Right cardiac atrium (tissue), 5 donors: ENCODE results near the gene GAS1. TPM values are rescaled to one million over a fixed set of nuclear protein-coding genes. Genes with fewer than 3 reads are reported as not detected.

Experiments used
- ATAC-seq, 2 donors: fragments of 200-7000 bp; cut with Tn5 transposase; one replicate each; pipeline versions ENCODE4 v1.8.0 to v1.9.1; 2020; ENCODE audit warnings: moderate library complexity in 2 of 2, mild to moderate bottlenecking in 1 of 2
- DNase-seq, 3 donors: peaks; one replicate each; pipeline ENCODE4 v3.0.0-alpha.2; 2020
- H3K27ac ChIP-seq: one replicate; pipeline ENCODE4 v1.5.1; 2013; ENCODE audit warnings: mild to moderate bottlenecking, low read length, control low read depth, moderate library complexity
- H3K27me3 ChIP-seq: one replicate; pipeline ENCODE4 v1.6.1; 2013; ENCODE audit not compliant: control insufficient read depth, insufficient read depth
- H3K4me1 ChIP-seq: one replicate; pipeline ENCODE4 v1.6.1; 2013; ENCODE audit warnings: low read length; ENCODE audit not compliant: control insufficient read depth, insufficient read depth
- H3K4me3 ChIP-seq: one replicate; pipeline ENCODE4 v1.5.1; 2013; ENCODE audit warnings: low read length, control low read depth
- H3K9me3 ChIP-seq: one replicate; pipeline ENCODE4 v1.6.1; 2013; ENCODE audit warnings: low read length; ENCODE audit not compliant: control insufficient read depth
- WGBS: extraction: QIAGEN DNeasy Blood & Tissue Kit; methylation state at CpG from one replicate; pipeline ENCODE4 v1.1.7; 2013; 5-methylcytosine and 5-hydroxymethylcytosine counted together
- intact Hi-C, 4 donors: fragments of 100-400 bp; cut with DNase I; formaldehyde crosslinking; loops; one replicate each; pipeline versions ENCODE4 v1.11.0 to v1.14.0; 2022 to 2023
- polyA plus RNA-seq: library from polyadenylated mRNA; stranded (reverse); fragments of 200-250 nt; gene quantifications from one replicate; pipeline ENCODE4 v1.2.3, GENCODE V29; 2013
- total RNA-seq, 4 donors: library from RNA; stranded (reverse); fragmentation: NEBNext Ultra II Directional; extraction: Animal tissue kit (Norgen Biotek cat#: 25700); gene quantifications; one replicate each; pipeline ENCODE4 v1.2.1, GENCODE V29; 2021
- donor health status: healthy with polysubstance abuse.
- donor health status: DM: no; HTN: yes; CAD: no.
- donor health status: DM: no; HTN: no; CAD: no.
- donor health status: DM: no; HTN: yes; CAD: no; lungs with severe emphysema.
- donor health status: DM: yes; HTN: yes; CAD: no.

The GAS1 gene
- total and polyA plus RNA-seq, 5 donors: 16.6 to 44.8 (median 27.8) TPM

DNA sequence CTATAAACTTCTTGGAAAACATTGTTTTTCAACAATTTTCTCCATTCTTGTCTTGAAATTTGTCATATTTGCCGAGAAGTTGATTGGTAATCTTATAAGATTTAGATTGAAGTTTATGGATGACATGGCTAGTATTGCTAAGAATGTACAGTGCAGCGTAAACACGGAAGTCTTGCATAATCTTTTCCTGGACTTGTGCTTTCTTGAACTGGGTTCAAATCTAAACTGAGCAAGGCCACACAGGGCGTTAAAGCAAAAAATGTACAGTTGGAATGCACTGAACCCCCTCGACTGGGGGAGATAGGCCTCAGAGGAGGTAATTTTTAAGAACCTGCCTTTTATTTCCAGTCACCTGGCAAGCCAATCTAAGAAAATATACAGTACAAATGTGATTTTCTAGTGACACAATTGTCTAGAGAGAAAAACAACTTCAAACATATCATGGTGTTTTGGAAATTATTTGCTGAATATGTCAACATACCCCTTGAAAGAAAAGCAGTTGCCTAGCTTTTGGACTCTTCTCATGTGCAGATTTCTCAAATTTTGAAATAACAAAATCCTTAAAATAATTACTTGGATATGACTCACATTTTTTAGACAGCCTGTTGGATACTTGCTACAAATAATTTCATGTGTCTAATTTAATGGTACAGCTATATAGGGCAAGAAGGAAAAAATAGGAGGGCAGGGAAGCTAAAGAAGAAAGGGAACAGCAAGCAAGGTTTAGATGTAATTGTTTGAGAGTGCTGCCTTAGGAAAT, 18.5 kb upstream of the GAS1 start:
- ATAC-seq (peak in 1 of 2 donors; percentile 40), DNase-seq (no peak)
- Histone ChIP-seq H3K4me3 (no peak overlapping the region), H3K4me1 (no peaks in the 10 kb centered on the region), H3K9me3 (no peaks in the 10 kb centered on the region), H3K27me3 (no peaks in the 10 kb centered on the region), H3K27ac (peak overlapping the region; percentile 13)
- intact Hi-C loops: loop anchor here in 1 of 4 donors (10.0 kb wide), 1 partner anchor 359 kb away; no protein-coding TSS in a partner anchor
- WGBS: 48% methylated on average over 5 of the region's 5 CpGs

- Histone ChIP-seq H3K27me3 (no peaks in the 10 kb centered on the region), H3K4me1 (no peaks in the 10 kb centered on the region), H3K9me3 (no peaks in the 10 kb centered on the region), H3K27ac (no peak overlapping the region), H3K4me3 (no peak overlapping the region)
- intact Hi-C loops: loop anchor here in 1 of 4 donors (10.0 kb wide), 1 partner anchor 362 kb away; no protein-coding TSS in a partner anchor
- WGBS: 79% methylated on average over 9 of the region's 9 CpGs
- no peak for ATAC-seq
- DNase-seq: no peak
These were observed 15.4 kb upstream of the GAS1 start for GRCh38 chr9:86962692-86963091.

- intact Hi-C loops: loop anchor here in 1 of 4 donors (10.0 kb wide), 1 partner anchor 364 kb away; no protein-coding TSS in a partner anchor
- H3K27me3 ChIP-seq: no peaks in the 10 kb centered on the region
These were observed 13.6 kb upstream of the GAS1 start for GRCh38 chr9:86960938-86961337.

GRCh38 chr9:86958203-86958602, 10.9 kb upstream of the GAS1 start:
- WGBS: 95% methylated on average over 1 of the region's 1 CpG
- ATAC-seq (no peak), DNase-seq (no peak)
- intact Hi-C loops: no loop called here
- Histone ChIP-seq H3K4me1 (no peaks in the 10 kb centered on the region), H3K27me3 (no peaks in the 10 kb centered on the region), H3K4me3 (no peak overlapping the region), H3K27ac (no peak overlapping the region), H3K9me3 (no peaks in the 10 kb centered on the region)

More at GRCh38 chr9:86960938-86961337, 13.6 kb upstream of the GAS1 start:
- no peak for ATAC-seq
- 83% methylated on average over 6 of the region's 6 CpGs for WGBS
- no peak overlapping the region for H3K27ac ChIP-seq
- H3K4me1 ChIP-seq: no peaks in the 10 kb centered on the region
- no peak overlapping the region for H3K4me3 ChIP-seq
- no peaks in the 10 kb centered on the region for H3K9me3 ChIP-seq
- no peak for DNase-seq

- no peak for DNase-seq
- intact Hi-C loops: no loop called here
- Histone ChIP-seq H3K27ac (no peak overlapping the region), H3K4me1 (no peaks in the 10 kb centered on the region), H3K4me3 (no peak overlapping the region), H3K9me3 (no peaks in the 10 kb centered on the region), H3K27me3 (no peaks in the 10 kb centered on the region)
- peak in 1 of 2 donors; percentile 38 for ATAC-seq
- WGBS: 52% methylated on average over 4 of the region's 4 CpGs
These were observed 8.3 kb upstream of the GAS1 start for GRCh38 chr9:86955561-86955960.

DNA sequence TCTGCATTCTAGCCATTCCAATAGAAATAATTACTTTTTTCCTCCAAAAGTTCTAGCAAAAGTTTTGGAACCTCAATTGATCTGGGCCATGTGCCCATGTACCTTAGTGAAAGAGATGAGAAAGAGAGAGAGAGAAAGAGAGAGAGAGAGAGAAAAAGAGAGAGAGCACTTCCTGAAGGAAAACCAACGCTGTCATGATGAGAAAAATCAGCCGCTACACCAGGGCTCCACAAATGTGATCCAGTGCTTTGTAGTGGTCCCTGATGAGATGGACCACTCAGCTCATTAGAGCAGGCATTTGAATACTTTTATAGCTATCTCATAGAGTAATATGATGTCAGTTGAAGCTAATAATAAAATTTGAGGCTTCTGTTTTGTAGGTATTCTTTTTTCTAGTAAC, 7.7 kb upstream of the GAS1 start:
- WGBS: 69% methylated on average over 2 of the region's 2 CpGs
- ATAC-seq (no peak), DNase-seq (no peak)
- Histone ChIP-seq H3K27ac (no peak overlapping the region), H3K9me3 (no peaks in the 10 kb centered on the region), H3K4me1 (no peaks in the 10 kb centered on the region), H3K27me3 (no peaks in the 10 kb centered on the region), H3K4me3 (no peak overlapping the region)
- intact Hi-C loops: no loop called here

GRCh38 chr9:86953181-86953580, 5.9 kb upstream of the GAS1 start:
- no peak for ATAC-seq
- WGBS: 96% methylated on average over 5 of the region's 5 CpGs
- no peaks in the 10 kb centered on the region for H3K9me3 ChIP-seq
- no peak for DNase-seq
- H3K4me3 ChIP-seq: no peak overlapping the region
- no peak overlapping the region for H3K27ac ChIP-seq
- H3K27me3 ChIP-seq: no peaks in the 10 kb centered on the region
- H3K4me1 ChIP-seq: no peaks in the 10 kb centered on the region
- intact Hi-C loops: no loop called here

DNA sequence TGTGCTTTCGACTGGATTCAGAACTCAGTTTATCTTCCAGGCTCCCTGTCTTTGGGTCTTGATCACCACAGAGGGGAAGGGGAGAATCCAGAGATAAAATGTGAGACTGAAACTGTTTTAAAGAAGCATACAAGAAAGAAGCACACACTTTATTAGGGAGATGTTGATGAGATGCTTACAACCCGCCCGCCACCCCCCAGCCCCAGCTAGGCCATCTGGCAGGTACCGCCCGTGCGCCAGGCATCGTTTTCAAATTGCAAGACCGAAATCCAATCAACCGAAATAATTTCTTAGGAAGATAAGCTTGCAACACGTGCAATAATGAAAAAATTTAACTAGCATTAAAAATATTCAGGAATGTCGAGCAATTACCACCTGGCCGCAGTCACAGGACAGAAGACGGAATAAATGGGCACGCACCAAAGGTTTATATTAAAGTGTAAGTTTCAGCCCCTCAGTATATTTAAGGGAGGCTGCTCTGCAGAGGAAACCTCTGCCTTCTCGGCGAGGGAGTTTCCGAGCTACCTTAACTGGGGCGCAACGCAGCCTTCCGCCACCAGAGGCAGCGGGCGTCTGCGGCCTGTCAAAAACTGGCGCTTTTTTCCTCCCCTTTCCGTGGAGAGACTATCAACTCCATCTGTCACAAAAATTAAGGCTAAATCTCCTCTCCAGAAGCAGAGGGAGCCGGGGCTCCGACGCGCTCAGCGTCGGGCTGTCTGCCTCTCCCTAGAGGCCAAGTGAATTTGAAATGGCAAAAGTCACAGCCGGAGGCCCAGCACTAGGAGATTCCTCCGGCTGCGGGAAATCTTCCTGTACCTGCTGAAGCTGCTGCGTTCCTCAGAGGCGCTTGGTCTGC, 996 bp upstream of the GAS1 start:
- intact Hi-C loops: loop anchor here in 2 of 4 donors (5.0 to 10.0 kb wide), 3 partner anchors 314 to 464 kb away; no protein-coding TSS in a partner anchor
- peak overlapping the region; percentile 75 for H3K27ac ChIP-seq
- H3K9me3 ChIP-seq: no peaks in the 10 kb centered on the region
- under 1% methylated on average over 36 of the region's 36 CpGs for WGBS
- no peaks in the 10 kb centered on the region for H3K27me3 ChIP-seq
- peak overlapping the region; percentile 95 for H3K4me3 ChIP-seq
- peak; percentile 76 to 84 for ATAC-seq
- no peaks in the 10 kb centered on the region for H3K4me1 ChIP-seq
- peak; percentile 80 to 93 (median 91) for DNase-seq

DNA sequence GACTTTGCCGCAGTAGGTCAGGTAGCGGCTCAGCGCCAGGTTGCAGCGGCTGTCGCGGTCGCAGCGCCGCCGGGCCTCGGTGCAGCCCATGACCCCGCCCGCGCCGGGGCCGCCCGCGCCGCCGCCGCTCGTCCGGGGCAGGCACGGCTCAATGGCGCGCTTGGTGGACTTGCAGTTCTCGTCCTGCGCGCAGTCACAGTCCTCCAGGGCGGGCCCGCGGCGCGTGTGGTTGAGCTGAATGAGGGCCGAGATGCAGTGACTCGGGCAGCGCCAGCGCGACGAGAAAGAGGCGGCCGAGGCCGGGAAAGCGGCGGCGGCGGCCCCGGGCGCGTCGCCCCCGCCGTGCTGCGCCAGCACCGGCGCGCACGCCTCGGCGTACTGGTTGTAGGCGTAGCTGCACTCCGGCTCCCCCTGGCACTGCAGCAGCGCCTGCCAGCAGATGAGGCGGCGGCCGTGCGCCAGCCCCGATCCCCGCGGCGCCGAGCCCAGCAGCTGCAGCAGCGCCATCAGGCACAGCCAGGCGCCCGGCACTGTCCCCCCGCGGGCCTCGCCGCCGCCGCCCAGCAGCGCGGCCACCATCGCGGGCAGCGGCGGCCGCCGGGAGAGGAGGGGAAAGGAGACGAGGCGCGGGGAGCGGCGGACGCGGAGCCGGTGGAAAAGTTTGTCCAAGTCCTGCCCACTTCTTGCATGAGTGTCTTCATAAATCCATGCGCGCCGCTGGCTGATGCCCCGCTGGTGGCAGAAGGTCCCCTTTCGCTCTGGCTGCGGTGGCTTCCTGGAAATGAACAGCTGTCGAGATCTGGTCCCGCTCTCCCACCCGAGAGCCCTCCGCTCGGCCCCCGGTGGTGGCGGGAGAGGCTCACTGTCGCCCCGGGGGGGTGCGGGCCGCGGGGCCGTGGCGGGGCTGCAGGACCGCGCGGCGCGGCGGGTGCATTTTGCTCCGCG, 833 bp downstream of the GAS1 start:
- no peaks in the 10 kb centered on the region for H3K27me3 ChIP-seq
- no peaks in the 10 kb centered on the region for H3K9me3 ChIP-seq
- DNase-seq (peak; percentile 72 to 91 (median 90)), ATAC-seq (peak; percentile 33 to 58)
- H3K4me1 ChIP-seq: no peaks in the 10 kb centered on the region
- WGBS: under 1% methylated on average over 125 of the region's 125 CpGs
- H3K27ac ChIP-seq: peak overlapping the region; percentile 89
- intact Hi-C loops: loop anchor here in 2 of 4 donors (5.0 to 10.0 kb wide), 3 partner anchors 312 to 462 kb away; no protein-coding TSS in a partner anchor
- H3K4me3 ChIP-seq: peak overlapping the region; percentile 95

- peak overlapping the region; percentile 95 for H3K4me3 ChIP-seq
- H3K9me3 ChIP-seq: no peaks in the 10 kb centered on the region
- intact Hi-C loops: loop anchor here in 2 of 4 donors (5.0 to 10.0 kb wide), 3 partner anchors 311 to 461 kb away; no protein-coding TSS in a partner anchor
- H3K27ac ChIP-seq: peak overlapping the region; percentile 89
- WGBS: under 1% methylated on average over 62 of the region's 62 CpGs
- no peaks in the 10 kb centered on the region for H3K4me1 ChIP-seq
- H3K27me3 ChIP-seq: no peaks in the 10 kb centered on the region
- peak; percentile 7 to 17 for ATAC-seq
- peak in 2 of 3 donors; percentile 74 to 79 for DNase-seq
These were observed 1.5 kb downstream of the GAS1 start for GRCh38 chr9:86945728-86946200.
